Measurements from ENCODE around the gene RAPGEF3. TPM values are rescaled to one million over a fixed set of nuclear protein-coding genes. Genes with fewer than 3 reads are reported as not detected.

Gene RAPGEF3
- total RNA-seq, 4 donors from 2014 or later, result 24.2 to 270 (median 59.1) TPM

DNA sequence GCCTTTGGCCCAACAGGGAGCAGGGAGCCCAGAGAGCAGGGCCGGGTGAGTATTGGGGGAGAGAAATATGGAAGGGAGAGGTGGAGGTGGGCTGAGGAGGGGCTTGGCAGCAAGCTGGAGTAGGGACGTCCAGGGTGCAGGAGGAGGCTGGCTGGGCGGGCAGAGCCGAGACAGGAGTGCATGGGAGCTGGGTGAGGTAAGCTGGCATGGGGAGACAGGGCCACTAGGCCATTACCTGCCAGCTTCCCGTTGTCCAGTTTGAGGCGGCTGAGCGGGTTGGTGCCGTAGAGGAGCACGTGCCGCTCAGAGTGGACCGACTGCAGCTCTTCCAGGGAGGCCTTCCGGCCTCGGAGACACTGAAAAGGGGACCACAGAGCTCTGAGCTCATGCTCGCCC lies 32.7 kb upstream of the RAPGEF3 start:
- no peak for DNase-seq (ENCODE audit: low spot score)
- TF ChIP-seq, protein P1, sequence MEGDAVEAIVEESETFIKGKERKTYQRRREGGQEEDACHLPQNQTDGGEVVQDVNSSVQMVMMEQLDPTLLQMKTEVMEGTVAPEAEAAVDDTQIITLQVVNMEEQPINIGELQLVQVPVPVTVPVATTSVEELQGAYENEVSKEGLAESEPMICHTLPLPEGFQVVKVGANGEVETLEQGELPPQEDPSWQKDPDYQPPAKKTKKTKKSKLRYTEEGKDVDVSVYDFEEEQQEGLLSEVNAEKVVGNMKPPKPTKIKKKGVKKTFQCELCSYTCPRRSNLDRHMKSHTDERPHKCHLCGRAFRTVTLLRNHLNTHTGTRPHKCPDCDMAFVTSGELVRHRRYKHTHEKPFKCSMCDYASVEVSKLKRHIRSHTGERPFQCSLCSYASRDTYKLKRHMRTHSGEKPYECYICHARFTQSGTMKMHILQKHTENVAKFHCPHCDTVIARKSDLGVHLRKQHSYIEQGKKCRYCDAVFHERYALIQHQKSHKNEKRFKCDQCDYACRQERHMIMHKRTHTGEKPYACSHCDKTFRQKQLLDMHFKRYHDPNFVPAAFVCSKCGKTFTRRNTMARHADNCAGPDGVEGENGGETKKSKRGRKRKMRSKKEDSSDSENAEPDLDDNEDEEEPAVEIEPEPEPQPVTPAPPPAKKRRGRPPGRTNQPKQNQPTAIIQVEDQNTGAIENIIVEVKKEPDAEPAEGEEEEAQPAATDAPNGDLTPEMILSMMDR (IDR thresholded peaks at IDR 0.05), result no peak
- ATAC-seq (ENCODE audit: low FRiP score), result no peak

DNA sequence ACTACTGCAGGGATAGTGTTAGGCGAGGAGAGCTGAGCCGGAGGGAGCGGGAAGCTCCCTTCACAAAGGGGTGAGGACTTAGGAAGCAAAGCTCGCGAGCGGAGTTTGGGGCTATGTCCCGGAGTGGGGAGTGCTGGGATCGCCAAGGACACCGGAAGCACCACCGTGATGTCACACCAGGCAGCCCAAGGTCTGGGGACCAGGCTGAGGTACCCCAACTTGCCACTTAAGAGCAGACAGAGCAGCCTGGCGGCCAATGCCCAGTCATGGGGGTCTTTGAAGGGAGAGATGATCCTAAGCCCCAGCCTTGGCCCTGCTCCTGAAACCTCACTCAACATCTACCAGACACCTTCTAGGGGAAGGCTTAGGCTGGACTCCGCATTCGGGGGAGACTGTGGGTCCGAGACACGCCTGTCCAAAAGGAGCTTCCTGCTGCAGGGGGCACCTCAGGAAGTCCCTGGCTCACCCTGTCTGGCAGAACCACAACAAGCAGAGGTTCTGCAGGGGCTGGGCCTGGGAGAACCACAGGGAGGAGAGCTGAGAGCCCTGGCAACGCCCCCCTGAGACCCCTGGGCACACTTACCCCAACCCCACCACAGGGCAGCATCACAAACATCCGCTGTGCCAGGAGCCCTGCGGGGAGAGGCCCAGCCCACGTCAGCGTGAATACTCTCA lies 32.1 kb upstream of the RAPGEF3 start:
- TF ChIP-seq, protein P1 (IDR thresholded peaks at IDR 0.05), result no peak
- DNase-seq (ENCODE audit: low spot score) (no peak), ATAC-seq (ENCODE audit: low FRiP score) (no peak)

DNA sequence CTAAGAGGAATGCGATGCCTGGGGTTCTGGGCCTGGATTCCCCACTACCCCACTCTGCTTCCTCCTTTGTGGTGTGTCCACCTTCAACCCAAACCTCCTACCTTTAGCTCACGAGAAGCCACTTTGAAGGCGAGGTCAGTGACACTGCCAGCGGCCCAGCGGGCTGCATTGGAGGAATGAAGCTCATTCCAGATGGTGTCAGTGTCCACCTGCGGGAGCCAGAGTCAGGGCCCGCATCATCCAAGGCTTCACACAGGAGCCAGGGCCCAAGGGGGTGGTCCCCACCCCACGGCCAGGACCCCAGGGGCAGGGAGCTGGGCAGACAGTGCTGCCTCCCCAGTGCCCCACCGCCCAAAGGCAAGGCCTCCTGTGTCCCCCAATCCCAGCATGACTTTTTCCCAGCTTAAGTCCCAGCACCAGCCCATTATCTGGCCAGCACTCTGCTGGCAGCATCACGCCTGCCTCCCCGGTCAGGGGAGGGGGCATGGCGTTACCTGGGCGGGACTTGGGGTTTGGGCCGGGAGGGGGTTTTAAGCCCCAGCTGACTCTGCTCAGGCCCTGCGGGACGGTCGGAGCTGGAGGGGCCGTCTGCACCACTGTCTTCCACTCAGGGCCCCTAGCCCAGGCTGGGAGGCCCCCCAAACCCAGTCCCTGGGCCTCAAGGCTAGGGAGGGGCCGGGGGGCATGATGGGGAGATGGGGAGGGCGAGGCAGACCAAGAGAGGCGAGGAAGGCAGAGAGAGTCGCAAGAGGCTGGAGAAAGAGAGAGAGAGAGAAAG lies 31.2 kb upstream of the RAPGEF3 start:
- ATAC-seq (ENCODE audit: low FRiP score), result no peak
- DNase-seq (ENCODE audit: low spot score), result no peak
- TF ChIP-seq, protein P1 (IDR thresholded peaks at IDR 0.05), result no peak

DNA sequence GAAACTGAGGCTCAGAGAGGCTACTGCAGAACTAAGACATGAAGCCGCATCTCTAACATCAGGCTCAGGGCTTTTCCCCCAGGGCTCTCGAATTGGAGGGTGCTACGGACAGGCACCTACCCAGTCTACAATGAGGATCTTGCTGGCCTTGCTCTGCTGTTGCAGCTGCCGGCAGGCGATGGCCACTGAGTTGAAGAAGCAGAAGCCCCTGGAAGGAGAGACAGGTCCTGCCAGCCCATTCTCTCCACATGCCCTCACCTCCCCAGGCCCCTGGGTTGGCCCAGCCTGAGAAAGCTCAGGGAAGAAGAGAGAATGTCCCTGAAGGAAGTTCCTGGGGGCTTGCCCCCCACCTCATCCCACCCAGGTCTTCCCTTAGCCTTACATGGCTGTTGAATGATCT lies 30.5 kb upstream of the RAPGEF3 start:
- DNase-seq (ENCODE audit: low spot score) (no peak), ATAC-seq (ENCODE audit: low FRiP score) (no peak)

DNA sequence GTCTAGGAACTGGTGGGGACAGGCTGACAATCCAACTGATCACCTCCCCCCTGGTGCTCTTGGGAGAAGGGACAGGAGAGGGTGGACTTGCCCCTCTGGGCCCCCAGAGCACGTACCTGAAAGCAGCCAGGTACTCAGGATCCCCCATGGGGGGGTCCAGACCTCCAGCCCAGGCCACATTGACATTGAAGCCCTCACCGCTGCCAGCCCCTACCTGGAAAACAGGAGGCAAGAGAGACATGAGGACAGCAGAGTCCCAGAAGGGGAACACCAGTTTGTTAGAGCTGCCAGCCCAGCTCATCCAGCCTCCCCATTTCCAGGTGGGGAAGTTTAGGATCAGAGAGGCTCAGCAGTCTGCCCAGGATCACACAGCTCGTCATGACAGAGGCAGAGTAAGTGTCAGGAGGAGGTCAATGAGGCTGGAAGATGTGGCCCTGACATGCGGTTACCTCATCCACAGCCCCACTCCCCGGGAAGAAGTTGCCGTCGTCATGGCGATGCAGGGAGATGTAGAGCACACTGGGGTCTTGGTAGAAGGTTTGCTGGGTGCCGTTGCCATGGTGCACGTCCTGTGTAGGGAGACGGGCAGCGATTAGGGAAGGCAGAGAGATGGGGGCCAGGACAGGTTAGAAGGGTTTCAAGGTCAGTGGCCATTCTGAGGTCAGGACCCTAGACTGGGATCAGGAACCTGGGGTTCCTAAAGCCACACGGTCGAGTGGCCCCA lies 29.1 kb upstream of the RAPGEF3 start:
- ATAC-seq (ENCODE audit: low FRiP score) (no peak), DNase-seq (ENCODE audit: low spot score) (no peak)
- TF ChIP-seq, protein P1 (IDR thresholded peaks at IDR 0.05), result no peak

More for the DNA sequence above, 30.5 kb upstream of the RAPGEF3 start:
- TF ChIP-seq, protein P1 (IDR thresholded peaks at IDR 0.05), result no peak

DNA sequence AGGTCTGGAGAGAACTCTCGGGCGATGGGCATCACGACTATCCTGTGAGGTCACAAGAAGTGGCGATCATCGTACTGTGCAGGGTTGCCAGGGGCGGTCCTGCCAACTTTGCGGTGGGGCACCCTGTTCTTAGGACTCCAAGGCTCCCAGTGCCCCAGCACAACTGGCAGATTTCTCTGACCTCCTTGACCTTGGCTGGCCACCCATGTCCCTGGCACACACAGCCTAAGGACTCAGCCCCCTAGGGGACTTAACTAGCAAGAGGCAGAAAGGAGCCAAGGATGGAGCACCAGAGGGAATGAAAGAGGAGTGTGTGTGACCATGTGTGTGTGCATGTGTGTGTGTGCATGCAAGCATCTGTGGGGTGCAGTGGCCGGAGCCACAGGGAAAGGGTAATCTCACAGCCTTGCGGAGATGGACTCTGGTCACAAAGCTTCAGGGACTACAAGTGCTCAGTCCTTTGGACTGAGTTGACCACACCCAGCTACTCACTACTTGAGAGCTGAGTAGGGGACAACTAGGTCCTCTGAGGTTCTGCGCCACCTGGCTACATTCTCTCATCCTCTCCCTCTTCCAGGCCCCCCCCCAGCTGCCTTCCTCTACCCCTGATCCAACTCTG lies 28.1 kb upstream of the RAPGEF3 start:
- TF ChIP-seq, protein P1 (IDR thresholded peaks at IDR 0.05), result no peak
- ATAC-seq (ENCODE audit: low FRiP score) (no peak), DNase-seq (ENCODE audit: low spot score) (no peak)
